HG02981 (cell line): ENCODE results near the gene TRIP4.
"Not testable (repeated sequence)": the region's sequence is repeated elsewhere in the genome, so short reads cannot be mapped to it uniquely, and the experiment has no call there.

ENCODE experiments used
- ATAC-seq: cut with Tn5 transposase; IDR thresholded peaks from one replicate; pipeline ENCODE4 v1.9.1; 2021; ENCODE audit warnings: mild to moderate bottlenecking, moderate library complexity; ENCODE audit not compliant: unreplicated experiment

Gene TRIP4

GRCh38 chr15:64381000-64381751, 6.5 kb upstream of the TRIP4 start, which contains the start of gene PCLAF:
PCLAF (minus strand) TSS chr15:64381441; CDS start chr15:64381371, 70 bp downstream.
- peak; percentile 98 for ATAC-seq

DNA sequence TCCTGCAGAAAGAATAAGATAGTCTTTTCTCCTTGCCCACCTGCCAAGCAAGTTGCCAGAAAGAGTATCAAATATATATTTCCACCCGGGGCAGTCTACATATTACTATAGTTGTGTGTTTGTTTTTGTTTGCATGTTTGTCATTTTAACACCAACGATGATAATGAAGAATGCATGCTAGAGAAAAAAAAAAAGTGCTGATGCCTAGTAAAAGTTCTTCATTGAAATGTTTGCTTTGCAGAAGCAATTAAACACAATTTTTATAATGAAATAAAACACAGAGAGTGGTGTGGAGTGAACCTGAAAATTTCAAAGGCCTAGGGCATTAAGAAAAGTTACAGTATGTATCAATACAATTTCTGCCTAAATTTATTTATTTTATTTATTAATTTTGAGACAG, 3.9 kb upstream of the TRIP4 start:
- ATAC-seq: no peak

GRCh38 chr15:64386291-64386690, 1.3 kb upstream of the TRIP4 start:
- no peak for ATAC-seq

- ATAC-seq: no peak
Measured at GRCh38 chr15:64389036-64389435, 1.4 kb downstream of the TRIP4 start.

DNA sequence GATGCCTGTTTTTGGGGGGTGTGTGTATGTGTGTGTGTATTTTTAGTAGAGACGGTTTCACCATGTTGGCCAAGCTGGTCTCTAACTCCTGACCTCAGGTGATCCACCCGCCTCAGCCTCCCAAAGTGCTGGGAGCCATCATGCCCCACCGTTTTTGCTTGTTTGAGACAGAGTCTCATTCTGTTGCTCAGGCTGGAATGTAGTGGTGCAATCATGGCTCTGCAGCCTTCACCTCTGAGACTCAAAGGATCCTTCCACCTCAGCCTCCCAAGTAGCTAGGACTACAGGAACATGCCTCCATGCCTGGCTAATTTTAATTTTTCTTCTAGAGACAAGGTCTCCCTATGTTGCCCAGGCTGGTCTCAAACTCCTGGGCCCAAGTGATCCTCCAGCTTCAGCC, 4.8 kb downstream of the TRIP4 start:
- not testable (repeated sequence) for ATAC-seq

- ATAC-seq: no peak
Measured at GRCh38 chr15:64396789-64397188, 9.2 kb downstream of the TRIP4 start.

- no peak for ATAC-seq
Measured at GRCh38 chr15:64398575-64398974, 10.9 kb downstream of the TRIP4 start.

- ATAC-seq: no peak
Measured at GRCh38 chr15:64400583-64400982, 12.9 kb downstream of the TRIP4 start.

- no peak for ATAC-seq
Measured at GRCh38 chr15:64412216-64412615, 24.6 kb downstream of the TRIP4 start.

DNA sequence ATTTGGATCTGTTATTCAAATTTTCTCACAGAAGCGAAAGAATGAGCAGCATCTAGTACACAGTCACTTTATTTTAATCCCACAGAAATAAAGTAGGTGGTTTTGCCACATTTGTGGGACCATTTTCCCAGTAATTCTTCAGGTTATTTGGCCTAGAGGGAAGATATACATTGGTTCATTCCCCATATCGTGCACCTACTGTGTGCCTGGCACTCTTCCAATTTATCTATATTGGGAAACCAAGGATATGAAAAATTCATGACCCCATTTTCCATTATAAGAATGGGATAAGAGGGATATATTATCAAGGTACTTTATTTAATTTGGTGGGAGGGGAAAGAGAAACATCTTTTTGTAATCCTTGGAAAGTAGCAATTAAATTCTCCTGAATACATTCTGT, 35.1 kb downstream of the TRIP4 start:
- ATAC-seq: no peak

- no peak for ATAC-seq
Measured at GRCh38 chr15:64423970-64424369, 36.3 kb downstream of the TRIP4 start.

GRCh38 chr15:64425221-64425620, 37.6 kb downstream of the TRIP4 start:
- no peak for ATAC-seq

- ATAC-seq: no peak
Measured at GRCh38 chr15:64426845-64427465, 39.3 kb downstream of the TRIP4 start.

DNA sequence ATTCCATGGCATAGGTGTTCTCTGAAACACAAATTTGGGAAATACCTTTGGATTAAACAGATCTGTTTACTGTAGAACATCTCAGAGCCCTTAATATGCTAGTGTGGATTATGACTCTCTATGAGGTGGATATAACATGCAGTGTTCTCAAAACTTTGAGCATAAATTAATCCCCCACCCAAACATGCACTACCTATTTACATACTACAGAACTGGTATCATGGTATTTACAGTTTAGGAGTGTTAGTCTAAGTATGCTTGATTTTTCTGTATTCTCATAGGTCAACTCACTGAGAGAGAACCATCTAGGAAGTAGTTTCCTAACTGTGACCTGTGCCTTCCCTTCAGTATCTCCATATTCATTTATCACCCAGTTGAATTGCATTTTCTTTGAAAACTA, 41.8 kb downstream of the TRIP4 start:
- ATAC-seq: no peak

- ATAC-seq: no peak
Measured at GRCh38 chr15:64430000-64430735, 42.5 kb downstream of the TRIP4 start.

DNA sequence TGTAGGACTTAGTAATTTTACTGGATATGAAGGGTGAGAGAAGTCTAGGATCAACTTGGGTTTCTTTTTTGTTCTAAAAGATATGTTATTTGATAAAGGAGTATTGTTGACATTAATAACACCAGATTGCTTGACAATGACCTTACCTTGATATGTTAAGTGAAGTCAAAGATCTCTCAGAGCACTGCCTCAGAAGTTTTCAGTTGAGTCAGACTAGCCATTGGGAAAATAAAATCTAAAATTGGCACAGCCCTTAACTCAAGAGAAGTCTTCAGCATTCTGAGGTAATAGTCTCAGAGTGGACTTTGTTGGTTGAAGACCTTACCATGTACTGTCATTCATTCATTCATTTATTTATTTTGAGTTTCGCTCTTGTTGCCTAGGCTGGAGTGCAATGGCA, 50.3 kb downstream of the TRIP4 start:
- ATAC-seq: no peak

- no peak for ATAC-seq
Measured at GRCh38 chr15:64438653-64439447, 51.2 kb downstream of the TRIP4 start.

DNA sequence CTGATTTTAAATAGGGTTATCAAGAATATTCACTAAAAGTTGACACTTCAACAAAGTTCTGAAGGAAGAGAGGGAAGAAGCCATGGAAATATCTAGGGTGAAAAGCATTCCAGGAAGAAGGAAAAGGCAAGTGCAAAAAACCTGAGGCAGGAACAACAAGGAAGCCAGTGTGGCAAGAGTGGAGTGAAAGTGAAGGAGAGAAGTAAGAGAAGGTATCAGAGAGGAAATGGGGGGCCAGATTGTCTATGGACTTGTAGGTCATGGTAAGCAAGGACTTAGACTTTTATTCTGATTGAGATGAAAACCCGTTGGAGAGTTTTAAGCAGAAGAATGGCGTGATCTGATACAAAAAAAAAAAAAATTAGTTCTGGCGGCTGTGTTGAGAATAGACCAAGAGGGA, 54.2 kb downstream of the TRIP4 start:
- ATAC-seq: no peak

GRCh38 chr15:64443016-64443415, 55.4 kb downstream of the TRIP4 start:
- no peak for ATAC-seq

DNA sequence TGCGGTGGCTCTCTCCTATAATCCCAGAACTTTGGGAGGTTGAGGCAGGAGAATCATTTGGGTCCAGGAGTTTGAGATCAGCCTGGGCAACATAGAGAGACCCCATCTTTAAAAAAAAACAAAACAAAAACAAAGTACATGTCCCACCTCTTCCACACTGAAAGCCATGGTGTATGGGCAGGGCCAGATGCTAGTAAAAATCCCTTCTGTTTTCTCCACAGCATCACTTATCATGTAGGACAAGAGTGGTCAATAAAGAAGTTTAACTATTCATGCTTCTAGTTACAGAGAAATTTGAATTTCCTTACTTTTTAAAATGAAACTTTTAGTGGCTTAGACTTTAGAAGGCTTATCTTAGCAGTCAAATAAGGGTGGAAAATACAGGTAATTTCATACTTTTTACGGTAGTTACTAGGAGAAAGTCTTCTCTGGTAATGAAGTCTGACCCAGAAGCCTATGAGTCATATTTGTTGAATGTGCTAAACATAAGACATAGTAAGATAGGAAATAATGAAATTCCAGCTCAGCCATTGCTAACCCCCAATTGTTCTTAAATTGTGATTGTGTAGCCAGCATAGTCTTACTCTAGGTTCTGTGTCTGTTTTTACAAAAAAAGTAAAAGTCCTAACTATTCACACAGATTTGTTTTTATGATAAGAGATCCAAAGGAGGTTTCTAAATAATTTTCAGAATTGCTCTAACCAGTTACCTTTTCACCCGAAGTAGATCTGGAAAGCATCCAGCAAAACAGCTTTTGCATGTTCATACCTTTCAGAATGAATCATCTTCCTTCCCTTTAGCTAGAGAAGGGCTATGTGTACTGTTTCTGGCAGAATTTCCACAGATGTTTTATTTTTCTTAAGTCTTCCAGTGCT, 56.3 kb downstream of the TRIP4 start:
- ATAC-seq: peak; percentile 55
